ENCODE results near the gene CELF1.
"Not testable (repeated sequence)": the region's sequence is repeated elsewhere in the genome, so short reads cannot be mapped to it uniquely, and the experiment has no call there.

Gene CELF1

GRCh38 chr11:47577460-47578041 is 24.6 kb upstream of the CELF1 start:
- no peak for DNase-seq (ENCODE audit: low read depth in 2 of 2, low spot score in 1 of 2)

GRCh38 chr11:47573321-47573720 is 20.4 kb upstream of the CELF1 start:
- no peak for DNase-seq (ENCODE audit: low read depth in 2 of 2, low spot score in 1 of 2)

GRCh38 chr11:47572715-47573255 is 19.9 kb upstream of the CELF1 start:
- DNase-seq (ENCODE audit: low read depth in 2 of 2, low spot score in 1 of 2) = no peak

- no peak for DNase-seq (ENCODE audit: low read depth in 2 of 2, low spot score in 1 of 2)
Observed at GRCh38 chr11:47571895-47572294, 19.0 kb upstream of the CELF1 start.

GRCh38 chr11:47571357-47571729 is 18.4 kb upstream of the CELF1 start:
- DNase-seq (ENCODE audit: low read depth in 2 of 2, low spot score in 1 of 2) = no peak

GRCh38 chr11:47570651-47571356 is 17.9 kb upstream of the CELF1 start:
- no peak for DNase-seq (ENCODE audit: low read depth in 2 of 2, low spot score in 1 of 2)

GRCh38 chr11:47569646-47570045 is 16.7 kb upstream of the CELF1 start:
- no peak for DNase-seq (ENCODE audit: low read depth in 2 of 2, low spot score in 1 of 2)

- no peak for DNase-seq (ENCODE audit: low read depth in 2 of 2, low spot score in 1 of 2)
Observed at GRCh38 chr11:47566149-47566698, 13.3 kb upstream of the CELF1 start.

- no peak for DNase-seq (ENCODE audit: low read depth in 2 of 2, low spot score in 1 of 2)
Observed at GRCh38 chr11:47565340-47566148, 12.6 kb upstream of the CELF1 start, which contains the start of gene PTPMT1. PTPMT1 (plus strand) TSS chr11:47565599; CDS start chr11:47565623, 24 bp downstream.

GRCh38 chr11:47564933-47565339 is 12.0 kb upstream of the CELF1 start:
- no peak for DNase-seq (ENCODE audit: low read depth in 2 of 2, low spot score in 1 of 2)

GRCh38 chr11:47564366-47564765 is 11.4 kb upstream of the CELF1 start:
- not testable (repeated sequence) for DNase-seq (ENCODE audit: low read depth in 2 of 2, low spot score in 1 of 2)

- not testable (repeated sequence) for DNase-seq (ENCODE audit: low read depth in 2 of 2, low spot score in 1 of 2)
Observed at GRCh38 chr11:47562393-47562792, 9.5 kb upstream of the CELF1 start.

- DNase-seq (ENCODE audit: low read depth in 2 of 2, low spot score in 1 of 2) = no peak
Observed at GRCh38 chr11:47560426-47560825, 7.5 kb upstream of the CELF1 start.

- DNase-seq (ENCODE audit: low read depth in 2 of 2, low spot score in 1 of 2) = no peak
Observed at GRCh38 chr11:47558695-47559094, 5.8 kb upstream of the CELF1 start.

- DNase-seq (ENCODE audit: low read depth in 2 of 2, low spot score in 1 of 2) = not testable (repeated sequence)
Observed at GRCh38 chr11:47557004-47557403, 4.1 kb upstream of the CELF1 start.

GRCh38 chr11:47553406-47553743 is 443 bp upstream of the CELF1 start:
- no peak for DNase-seq (ENCODE audit: low read depth in 2 of 2, low spot score in 1 of 2)

- no peak for DNase-seq (ENCODE audit: low read depth in 2 of 2, low spot score in 1 of 2)
Observed at GRCh38 chr11:47552056-47552565, 821 bp downstream of the CELF1 start.

- DNase-seq (ENCODE audit: low read depth in 2 of 2, low spot score in 1 of 2) = no peak
Observed at GRCh38 chr11:47551086-47551485, 1.8 kb downstream of the CELF1 start.

- no peak for DNase-seq (ENCODE audit: low read depth in 2 of 2, low spot score in 1 of 2)
Observed at GRCh38 chr11:47550288-47551047, 2.5 kb downstream of the CELF1 start.

GRCh38 chr11:47546274-47546673 is 6.7 kb downstream of the CELF1 start:
- not testable (repeated sequence) for DNase-seq (ENCODE audit: low read depth in 2 of 2, low spot score in 1 of 2)

- no peak for DNase-seq (ENCODE audit: low read depth in 2 of 2, low spot score in 1 of 2)
Observed at GRCh38 chr11:47545298-47545697, 7.6 kb downstream of the CELF1 start.
